CD4-positive, alpha-beta T cell treated with Interleukin-6 for 4 hours (primary cell): ENCODE measurements around the gene SAPCD2.
"Not testable (repeated sequence)": the region's sequence is repeated elsewhere in the genome, so short reads cannot be mapped to it uniquely, and the experiment has no call there.

Source experiments
- DNase-seq: peaks from one replicate; pipeline ENCODE4 v3.0.0-alpha.2; 2020; ENCODE audit warnings: mixed read lengths

Gene SAPCD2

DNA sequence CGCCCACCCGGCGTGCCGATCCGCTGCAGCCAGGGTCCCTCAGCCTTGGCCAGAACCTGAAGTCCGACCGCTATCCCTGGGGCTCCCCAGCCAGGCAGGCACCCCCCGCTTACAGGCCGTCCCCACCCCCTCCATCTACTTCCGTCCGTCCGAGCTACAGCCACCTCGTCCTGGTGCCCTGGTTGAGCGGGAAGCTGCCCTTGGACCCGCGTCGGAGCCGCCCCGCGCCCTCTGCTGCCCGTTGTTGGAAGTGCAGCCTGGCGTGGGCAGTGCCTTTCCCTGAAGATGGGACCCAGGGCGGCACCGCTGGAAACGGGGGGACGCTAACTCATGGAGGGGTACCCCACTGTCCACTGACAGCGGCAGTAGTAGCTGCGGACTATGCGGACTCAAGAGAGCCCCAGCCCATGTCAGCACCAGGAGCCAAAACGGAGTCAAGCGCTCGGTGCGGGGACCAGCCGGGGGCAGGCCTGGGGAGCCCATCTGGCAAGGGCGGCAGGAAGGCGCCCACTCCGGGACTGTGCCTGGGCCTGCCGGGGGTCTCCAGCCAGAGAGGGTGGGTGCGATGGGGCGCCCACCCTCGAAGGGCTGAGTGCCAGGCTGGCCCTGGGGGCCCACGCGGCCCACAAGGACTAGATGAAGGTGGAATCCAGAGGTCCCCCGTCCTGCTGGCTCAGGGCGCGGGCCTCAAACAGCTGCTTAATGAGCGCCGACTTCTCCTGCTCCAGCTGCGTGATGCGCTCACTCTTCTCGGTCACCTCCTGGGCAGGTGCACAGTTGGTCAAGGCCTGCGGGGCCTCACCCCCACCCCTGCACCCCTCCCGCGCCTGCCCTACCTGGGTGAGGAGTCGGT, 6.1 kb downstream of the SAPCD2 start:
- peak; percentile 68 for DNase-seq

DNA sequence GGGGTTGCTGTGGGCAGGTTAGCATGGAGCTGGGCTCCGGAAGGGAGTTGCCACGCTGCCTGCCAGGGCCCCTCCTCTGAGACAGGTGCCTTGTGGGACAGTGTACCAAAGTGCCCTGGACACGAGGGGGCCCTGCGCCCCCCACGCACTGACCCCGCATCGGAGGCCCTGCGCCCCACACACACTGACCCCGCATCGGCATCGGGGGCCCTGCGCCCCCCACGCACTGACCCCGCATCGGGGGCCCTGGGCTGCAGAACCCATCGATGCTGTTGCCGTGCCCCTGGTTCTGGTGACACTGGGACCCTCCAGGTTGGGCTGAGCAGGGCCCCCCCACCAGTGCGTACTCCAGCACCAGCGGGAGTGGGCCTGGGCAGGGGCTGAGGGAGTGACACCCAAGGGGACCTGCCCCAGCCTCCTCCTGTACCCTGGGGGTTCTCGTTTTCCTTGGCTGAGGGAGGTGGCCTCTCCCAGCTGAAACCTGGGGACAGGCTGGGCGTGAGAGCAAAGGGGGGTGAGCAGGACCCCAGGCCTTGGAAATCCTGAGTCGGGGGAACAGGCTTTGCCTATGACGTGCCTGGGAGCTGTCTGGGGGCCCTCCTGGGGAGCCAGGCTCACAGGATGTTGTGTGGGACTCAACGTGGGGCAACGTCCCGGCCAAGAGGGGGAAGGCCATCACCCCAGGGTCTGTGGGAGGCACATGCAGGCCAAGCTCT, 6.9 kb downstream of the SAPCD2 start:
- no peak for DNase-seq

DNA sequence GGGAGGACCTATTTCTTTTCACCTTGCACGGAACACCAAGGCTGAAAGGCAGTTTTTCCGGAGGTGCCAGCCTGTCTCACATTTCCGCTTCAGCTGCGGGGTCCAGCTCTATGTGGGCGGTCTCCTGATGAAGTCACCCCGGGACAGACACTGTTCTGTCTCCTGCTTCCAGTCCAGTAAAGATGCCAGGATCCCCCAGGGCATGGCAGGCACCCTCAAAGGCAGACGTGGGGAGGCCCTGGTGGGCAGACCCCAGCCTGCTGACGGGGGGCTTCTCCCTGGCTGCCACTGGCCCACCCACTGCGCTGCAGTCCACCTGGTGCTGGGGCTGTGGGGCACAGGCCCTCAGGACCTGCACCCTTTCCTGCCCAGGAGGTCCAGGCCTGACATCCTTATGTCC, 7.6 kb downstream of the SAPCD2 start:
- not testable (repeated sequence) for DNase-seq

DNA sequence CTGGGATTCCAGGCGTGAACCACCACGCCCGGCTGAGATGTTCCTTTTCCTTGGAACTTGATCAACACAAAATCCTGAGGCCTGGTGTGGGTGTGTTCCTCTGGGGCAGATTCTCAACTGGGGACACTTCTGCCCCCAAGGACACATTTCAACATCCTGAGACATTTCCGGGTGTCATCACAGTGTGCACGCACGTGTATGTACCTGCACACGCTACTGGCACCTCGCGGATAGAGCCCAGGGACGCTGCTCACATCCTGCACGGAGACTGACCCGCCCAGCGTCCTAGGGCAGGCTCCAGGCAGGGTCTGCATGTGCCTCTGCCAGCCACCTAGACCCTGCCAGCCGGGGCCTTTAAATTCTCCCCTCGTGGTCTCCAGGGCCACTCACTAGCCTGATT, 8.0 kb downstream of the SAPCD2 start:
- DNase-seq = no peak

DNA sequence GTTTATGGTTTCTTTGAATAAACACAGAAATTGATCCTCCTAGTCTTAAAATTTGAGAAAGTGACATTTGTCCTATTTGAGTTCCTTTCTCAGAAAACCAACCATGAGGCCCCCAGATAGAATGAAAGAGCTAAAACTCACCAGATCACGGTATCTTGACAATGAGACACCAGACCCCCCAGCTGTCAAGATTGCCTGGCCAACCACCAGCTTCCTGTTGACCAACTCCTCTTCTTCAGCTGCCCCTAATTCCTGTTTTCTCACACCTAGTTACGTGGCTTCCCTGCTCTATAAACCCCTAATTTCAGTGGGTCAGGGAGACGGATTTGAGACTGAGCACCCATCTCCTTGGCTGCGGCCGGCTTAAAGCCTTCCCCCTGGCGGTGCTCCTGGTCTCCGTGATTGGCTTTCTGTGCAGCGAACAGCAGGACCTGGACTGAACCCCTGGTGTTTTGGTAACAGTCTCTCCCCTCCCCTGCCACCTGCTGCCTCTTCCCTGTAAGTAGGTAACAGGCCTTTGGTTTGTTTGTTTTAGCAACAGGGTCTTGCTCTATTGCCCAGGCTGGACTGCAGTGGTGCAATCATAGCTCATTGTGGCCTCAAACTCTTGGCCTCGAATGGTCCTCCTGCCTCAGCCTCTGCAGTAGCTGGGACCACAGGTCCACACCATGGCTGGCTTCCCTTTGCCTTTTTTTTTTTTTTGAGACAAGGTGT, 11.7 kb downstream of the SAPCD2 start:
- no peak for DNase-seq

DNA sequence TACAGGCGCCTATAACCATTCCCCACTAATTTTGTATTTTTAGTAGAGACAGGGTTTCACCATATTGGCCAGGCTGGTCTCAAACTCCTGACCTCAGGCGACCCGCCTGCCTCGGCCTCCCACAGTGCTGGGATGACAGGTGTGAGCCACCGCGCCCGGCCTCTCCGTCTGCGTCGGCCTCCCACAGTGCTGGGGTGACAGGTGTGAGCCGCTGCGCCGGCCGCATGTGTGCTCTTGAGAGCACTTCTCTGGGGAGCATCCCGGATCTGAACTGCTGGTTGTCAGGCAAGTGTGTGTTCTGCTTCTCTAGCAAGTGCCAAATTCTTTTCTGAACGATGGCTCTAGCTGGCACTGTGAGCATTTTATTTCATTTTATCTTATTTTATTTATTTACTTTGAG, 12.8 kb downstream of the SAPCD2 start:
- DNase-seq = no peak

DNA sequence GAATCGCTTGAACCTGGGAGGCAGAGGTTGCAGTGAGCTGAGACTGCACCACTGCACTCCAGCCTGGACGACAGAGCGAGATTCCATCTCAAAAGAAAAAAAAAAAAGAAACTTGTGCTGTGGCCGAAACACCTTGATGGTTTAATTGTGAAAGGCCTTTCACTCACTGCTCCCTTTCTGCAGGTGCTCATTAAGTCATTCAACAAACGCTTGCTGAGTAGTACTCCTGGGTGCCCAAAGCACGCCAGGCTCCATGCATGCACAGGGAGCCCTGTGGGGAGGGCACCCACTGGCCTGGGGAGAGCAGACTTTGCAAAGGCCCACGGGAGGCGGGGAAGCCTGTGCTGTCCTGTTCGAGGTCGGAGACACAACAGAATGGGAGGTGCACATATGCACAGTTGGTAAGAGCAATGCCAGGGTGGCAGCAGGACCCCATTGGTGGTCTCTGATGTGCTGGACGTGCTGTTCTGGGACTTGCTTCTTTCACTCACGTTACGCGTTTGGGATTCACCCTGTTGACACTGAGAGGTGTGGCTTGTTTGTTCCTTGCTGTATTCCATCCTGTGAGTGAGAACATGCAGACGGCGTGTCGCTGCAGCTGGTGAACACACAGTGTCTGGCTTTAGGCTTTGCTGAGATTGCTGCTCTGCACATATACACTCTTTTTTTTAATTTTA, 13.5 kb downstream of the SAPCD2 start:
- DNase-seq = no peak

DNA sequence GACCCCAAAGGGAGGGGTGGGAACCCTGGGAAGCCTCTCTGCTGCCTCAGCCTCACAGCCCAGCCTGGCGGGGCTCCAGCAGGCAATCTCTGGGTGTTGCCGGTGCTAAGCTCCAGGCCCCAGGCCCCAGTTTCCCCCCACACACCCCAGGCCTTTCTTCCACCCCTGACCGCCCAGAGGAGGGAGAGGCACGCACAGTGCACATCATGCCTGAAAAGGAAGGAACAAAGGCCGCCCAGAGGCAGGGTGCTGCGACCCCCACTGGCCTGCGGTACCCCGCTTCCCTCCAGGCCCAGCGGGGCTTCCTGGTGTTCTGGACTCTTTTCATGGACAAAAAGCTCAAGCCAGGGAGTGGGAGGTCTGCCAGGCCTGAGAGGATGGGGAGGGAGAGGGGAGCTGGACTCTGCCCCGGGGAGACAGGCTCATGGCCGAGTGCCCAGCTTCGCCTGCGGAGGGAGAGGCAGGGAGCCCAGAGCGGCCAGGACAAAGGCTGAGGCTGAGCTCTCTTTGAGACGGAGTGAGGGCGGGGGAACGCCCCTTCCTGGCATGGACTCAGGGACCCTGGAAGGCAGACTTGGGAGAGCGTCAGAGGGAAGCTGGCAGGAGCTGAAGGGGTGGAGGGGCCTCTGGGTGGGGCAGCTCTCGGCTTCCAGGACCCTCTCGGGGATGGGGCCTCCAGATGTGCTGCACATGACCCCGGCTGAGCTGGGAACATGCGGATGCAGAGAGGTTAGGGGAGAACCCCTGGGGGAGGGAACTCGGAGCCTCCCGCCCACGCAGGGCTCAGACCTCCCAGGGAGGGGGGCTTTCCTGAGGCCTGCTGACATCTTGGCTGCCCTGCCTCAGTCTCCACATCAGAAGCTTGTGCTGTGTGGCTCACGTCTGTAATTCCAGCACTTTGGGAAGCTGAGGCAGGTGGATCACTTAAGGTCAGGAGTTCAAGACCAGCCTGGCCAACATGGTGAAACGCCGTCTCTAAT, 14.7 kb downstream of the SAPCD2 start:
- no peak for DNase-seq

DNA sequence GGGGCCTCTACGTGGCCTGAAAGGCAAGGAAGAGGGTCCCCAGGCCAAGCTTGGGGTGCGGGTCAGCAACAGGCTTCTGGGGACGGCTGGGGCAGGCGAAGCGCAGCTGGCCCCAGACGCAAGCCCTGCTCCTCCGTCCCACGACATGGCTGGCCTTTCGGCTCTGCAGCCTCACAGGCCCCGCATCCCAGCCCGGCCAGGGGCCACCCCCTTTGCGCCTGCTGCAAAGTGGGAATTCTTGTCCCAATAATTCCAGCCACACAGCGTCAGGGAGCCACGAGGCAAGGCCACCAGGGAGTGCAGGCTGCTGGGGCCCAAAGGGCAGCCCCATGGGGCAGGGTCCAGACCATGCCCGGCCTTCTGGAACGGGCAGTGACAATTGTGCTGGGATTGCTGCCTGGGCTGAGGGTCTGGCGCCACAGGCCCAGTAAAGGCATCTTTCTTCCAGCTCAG, 15.4 kb downstream of the SAPCD2 start:
- DNase-seq = no peak

DNA sequence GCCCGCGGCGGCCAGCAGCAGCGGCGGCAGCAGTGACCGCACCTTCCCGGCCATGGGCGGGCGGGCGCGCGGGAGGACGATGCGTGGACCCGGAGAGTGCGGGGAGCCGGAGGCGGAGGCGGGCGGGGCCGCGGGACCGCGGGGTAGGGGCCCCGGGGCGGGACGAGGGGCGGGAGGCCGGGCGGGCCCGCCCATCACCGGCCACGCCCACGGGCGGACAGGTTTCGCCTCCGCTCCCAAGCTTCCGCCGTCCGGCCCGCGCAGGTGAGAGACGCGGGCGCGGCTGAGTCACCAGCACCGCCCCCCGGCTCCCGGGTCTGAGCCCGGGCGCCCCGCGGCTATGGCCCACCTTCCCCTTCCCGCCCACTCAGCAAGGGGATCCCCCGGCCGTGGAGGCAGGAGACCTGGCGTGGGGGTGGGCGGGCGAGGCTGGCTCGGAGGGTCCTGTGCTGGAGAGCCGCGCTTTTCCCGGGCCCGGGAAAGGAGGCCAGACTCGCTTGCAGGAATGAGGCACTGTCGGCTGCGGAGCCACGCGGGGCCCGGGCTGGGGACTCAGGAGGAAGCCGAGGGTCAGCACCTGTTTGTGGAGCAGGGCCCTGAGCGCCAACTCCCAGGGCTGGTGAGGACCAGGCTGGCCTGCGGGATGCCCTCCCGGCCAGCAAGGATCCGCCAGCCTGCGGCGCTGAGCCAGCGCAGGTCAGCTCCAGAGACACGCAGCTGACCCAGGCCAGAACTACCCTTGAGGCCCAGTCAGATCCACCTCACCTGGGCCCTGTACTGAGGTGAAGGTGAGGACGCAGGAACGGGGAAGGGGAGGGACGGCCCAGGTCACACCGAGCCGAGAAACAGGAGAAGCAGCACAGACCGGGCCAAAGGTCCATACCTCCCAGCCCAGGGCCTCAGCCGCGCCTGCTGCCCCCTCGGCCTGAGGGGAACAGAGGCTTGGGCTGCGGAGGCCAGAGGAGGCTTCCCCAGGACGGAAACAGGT, 16.1 kb downstream of the SAPCD2 start, which contains the start of gene ENTPD2:
Gene ENTPD2 (minus strand): TSS at position 118 of the 988 bp plus-strand sequence. CDS start 64 bp downstream, at position 54.
- DNase-seq = peak; percentile 66

DNA sequence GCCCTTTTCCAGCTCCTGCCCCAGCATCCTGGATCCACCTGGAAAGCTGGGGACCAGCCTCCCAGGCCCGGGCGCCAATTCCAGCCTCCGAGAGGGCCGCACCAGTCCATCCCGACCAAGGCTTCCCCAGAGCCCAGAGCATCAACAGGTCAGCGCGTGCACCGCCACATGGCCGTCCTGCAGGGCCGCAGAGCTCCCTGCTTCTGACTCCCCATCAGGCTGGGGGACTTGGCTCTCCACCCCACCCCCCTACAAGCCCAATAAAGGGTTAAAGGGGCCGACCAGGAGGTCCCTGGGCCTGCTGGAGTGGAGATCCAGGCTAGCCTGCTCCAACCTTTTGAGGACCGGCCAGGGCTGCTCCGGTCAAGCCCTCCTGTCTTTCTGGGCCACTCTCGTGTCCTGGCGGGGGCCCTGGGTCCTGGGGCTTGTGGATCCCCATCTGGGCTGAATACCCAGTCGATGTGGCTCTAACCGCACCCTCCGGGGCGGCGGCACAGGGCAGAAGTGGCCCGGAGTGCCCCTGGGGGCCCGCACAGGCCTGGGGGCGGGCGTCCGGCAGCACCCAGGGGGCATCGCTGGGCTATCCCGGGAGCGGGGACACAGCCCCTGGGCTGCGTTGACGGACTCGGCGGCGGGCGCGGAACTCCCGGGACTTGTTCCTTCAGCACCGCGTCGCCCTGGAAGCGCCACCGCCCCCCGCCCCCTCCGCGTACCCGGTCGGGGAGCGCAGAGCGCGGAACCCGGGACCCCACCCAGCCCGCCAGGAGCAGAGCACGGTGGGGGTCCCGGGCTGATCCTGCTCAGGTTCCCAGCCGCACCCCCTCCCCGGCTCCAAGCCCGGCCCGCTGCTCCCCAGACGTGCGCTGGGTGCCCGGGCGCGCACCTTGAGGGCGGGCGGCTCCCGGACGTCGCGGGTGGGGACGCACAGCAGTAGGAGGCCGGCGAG, 17.1 kb downstream of the SAPCD2 start:
- no peak for DNase-seq

DNA sequence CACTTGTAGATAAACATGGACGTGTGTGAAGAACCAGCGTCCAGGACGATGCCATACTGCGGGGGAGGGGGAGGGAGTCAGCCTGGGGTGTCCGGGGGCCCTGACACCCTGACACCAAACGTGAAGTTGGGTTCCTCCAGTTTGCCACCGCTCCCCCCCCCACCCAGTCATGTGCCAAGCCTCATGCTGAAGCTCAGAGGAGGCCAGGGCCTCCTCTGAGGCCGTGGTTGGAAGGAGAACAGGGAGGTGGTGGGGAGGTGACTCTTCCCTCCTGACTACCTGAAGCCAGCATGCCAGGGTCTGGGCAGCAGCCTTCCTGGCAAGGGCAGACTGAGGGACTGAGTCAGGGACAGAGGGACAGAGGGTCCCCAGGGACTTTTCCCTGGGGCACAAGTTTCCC, 18.1 kb downstream of the SAPCD2 start:
- no peak for DNase-seq

DNA sequence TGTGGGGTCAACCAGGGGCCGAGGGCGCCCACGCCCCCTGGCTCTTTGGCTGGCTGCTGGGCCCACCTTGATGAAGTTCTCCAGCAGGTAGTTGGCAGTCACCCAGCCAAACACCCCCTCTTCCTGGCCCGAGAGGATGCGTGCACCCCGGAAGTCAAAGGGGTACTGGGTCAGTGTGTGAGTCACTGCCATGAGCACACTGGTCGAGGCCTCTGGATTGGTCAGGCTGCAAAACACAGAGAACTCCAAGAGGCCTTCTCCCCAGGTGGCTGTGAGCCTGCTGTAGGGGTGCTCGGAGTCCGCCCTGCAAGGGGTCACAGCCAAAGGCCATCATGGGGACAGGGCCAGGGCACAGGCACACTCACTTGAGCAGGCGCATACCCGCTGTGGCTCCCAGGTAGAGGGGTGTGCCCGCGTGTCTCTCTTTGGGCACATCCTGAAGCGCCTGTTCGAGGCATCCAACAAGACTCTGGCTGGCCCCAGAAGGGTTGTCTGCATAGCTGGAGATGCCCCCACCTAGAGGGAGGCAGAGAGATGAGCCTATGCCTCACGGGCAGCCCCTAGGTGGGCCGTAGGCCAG, 19.1 kb downstream of the SAPCD2 start:
- no peak for DNase-seq

DNA sequence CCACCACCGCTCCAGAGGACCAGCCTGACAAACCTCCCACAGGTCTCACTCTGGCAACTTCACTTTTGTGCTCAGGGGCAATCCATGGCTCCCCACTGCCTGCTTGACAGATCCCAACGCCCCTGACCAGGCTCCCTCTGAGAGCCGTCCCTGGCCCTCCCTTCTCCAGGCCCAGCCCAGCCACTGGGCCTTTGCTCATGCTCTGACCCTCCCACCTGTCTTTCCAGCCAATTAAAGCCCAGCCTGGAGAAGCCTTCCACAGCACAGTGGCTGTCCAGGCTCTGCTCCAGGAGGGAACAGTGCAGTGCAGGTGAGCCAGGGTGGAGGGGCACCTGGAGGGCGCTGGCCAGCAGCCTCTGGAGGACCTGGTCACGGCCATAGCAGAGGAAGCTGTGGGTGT, 19.8 kb downstream of the SAPCD2 start:
- no peak for DNase-seq

DNA sequence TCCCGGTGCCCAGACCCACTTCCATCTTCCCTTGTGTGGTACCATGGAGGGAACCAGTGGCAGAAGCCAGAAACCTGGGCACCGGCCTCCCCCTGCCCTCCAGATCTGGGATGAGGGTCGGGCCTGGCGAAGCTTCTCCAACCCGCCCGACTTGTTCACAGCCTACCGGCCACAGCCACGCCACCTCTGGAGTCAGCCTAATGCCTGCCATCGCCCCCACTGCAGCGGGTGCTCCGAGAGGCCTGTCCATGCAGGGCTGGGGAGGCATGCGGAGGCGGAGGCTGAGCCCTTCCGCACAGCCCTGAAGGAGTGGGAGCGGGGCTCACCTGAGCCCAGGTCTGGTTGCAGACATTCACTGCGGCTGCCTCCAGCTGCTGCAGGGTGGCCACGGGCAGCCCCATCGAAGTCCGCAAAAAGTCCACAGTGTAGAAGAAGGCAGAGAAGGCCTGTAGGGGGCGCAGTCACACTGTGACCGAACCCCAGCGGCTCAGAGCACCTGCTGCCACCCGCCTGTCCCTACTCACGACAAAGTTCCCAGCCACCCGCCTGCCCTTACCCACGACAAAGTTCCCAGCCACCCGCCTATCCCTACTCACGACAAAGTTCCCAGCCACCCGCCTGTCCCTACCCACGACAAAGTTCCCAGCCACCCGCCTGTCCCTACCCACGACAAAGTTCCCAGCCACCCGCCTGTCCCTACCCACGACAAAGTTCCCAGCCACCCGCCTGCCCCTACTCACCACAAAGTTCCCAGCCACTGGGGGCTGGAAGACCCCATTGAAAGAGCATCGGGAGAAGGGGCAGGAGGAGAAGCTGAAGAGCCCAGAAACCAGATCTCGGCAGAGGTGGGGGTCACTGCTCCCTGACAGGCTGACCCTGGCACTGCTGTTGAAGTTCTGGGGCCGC, 20.6 kb downstream of the SAPCD2 start:
- DNase-seq = peak; percentile 65

DNA sequence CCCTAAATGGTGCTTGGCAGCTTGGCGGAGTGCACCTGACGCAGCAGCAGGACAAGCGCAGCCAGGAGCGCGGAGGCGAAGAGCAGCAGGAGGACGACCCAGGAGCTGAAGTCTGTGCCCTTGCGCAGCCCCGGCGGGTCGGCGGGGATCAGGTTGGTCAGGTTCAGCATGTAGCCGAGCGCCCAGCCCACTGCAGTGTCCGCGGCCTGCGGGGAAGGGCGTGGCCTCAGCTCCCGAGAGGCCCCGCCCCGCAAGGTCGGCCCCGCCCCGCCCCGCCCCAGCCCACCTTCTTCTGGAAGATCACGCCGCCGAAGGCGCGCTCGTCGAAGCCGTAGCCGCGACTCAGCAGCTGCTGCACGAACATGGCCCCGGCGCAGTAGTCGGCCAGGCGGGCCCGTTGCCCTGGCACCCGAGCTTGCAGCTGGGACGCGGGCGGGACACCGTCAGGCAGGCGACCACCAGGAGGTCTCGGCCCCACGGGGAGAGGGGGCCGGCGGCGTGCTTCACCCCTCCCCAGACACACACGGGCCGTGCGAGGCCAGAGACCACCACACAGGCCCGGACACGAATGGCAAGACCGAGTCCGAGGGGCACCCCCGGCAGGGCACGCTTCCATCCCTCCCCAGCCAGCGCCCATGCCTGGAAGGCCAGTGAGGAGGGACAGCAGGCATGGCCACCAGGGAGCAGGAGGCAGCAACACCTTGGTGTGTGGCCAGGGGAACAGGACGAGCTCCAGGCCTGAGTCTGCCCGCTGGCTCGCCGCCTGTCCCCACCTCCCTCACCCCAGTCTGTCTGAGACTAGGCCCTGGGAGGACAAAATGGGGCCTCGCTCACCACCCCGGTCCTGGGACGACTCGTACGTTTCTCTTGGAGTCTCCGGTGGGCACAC, 21.5 kb downstream of the SAPCD2 start:
- DNase-seq = no peak
